CD4-positive, alpha-beta T cell treated with Interleukin-4 for 1 hour (primary cell): ENCODE data around the gene FOXJ3.
A peak's percentile ranks its signal among the peaks of the same experiment; 100 is the strongest.

Experiments used
- DNase-seq, 2 donors: peaks; one replicate each; pipeline ENCODE4 v3.0.0-alpha.2; 2020 to 2022

FOXJ3 gene

GRCh38 chr1:42333662-42334239, 1.3 kb downstream of the FOXJ3 start:
- DNase-seq = no peak

- DNase-seq = no peak
These were observed 2.2 kb downstream of the FOXJ3 start for GRCh38 chr1:42332877-42333276.

- no peak for DNase-seq
These were observed 4.8 kb downstream of the FOXJ3 start for GRCh38 chr1:42330215-42330614.

GRCh38 chr1:42328916-42329496, 6.0 kb downstream of the FOXJ3 start:
- no peak for DNase-seq

- no peak for DNase-seq
These were observed 6.9 kb downstream of the FOXJ3 start for GRCh38 chr1:42328047-42328625.

GRCh38 chr1:42325014-42325402, 10.0 kb downstream of the FOXJ3 start:
- no peak for DNase-seq

- DNase-seq = no peak
These were observed 10.5 kb downstream of the FOXJ3 start for GRCh38 chr1:42324398-42325013.

- no peak for DNase-seq
These were observed 11.5 kb downstream of the FOXJ3 start for GRCh38 chr1:42323551-42323950.

- DNase-seq = no peak
These were observed 12.5 kb downstream of the FOXJ3 start for GRCh38 chr1:42322577-42322976.

GRCh38 chr1:42321731-42322130, 13.3 kb downstream of the FOXJ3 start:
- DNase-seq = no peak

- no peak for DNase-seq
These were observed 14.3 kb downstream of the FOXJ3 start for GRCh38 chr1:42320708-42321107.

GRCh38 chr1:42319871-42320484, 15.1 kb downstream of the FOXJ3 start:
- DNase-seq = peak in 1 of 2 donors; percentile 59

GRCh38 chr1:42319128-42319851, 15.7 kb downstream of the FOXJ3 start:
- DNase-seq = peak in 1 of 2 donors; percentile 19

- DNase-seq = no peak
These were observed 16.4 kb downstream of the FOXJ3 start for GRCh38 chr1:42318601-42319000.

GRCh38 chr1:42317308-42317707, 17.7 kb downstream of the FOXJ3 start:
- DNase-seq = no peak

GRCh38 chr1:42316292-42316691, 18.7 kb downstream of the FOXJ3 start:
- no peak for DNase-seq

GRCh38 chr1:42315500-42315899, 19.5 kb downstream of the FOXJ3 start:
- DNase-seq = no peak

GRCh38 chr1:42313970-42314369, 21.1 kb downstream of the FOXJ3 start:
- DNase-seq = no peak

GRCh38 chr1:42312576-42313212, 22.3 kb downstream of the FOXJ3 start:
- no peak for DNase-seq

- no peak for DNase-seq
These were observed 23.1 kb downstream of the FOXJ3 start for GRCh38 chr1:42311897-42312296.

- DNase-seq = no peak
These were observed 23.9 kb downstream of the FOXJ3 start for GRCh38 chr1:42311138-42311537.

GRCh38 chr1:42306977-42307376, 28.1 kb downstream of the FOXJ3 start:
- no peak for DNase-seq

GRCh38 chr1:42305639-42306038, 29.4 kb downstream of the FOXJ3 start:
- DNase-seq = no peak
